ENCODE measurements around the gene DET1. TPM values are rescaled to one million over a fixed set of nuclear protein-coding genes. Genes with fewer than 3 reads are reported as not detected.
"Not testable (repeated sequence)": the region's sequence is repeated elsewhere in the genome, so short reads cannot be mapped to it uniquely, and the experiment has no call there.

The DET1 gene
- total RNA-seq, 4 donors from 2014 or later: 4.1 to 8.7 (median 6.7) TPM

DNA sequence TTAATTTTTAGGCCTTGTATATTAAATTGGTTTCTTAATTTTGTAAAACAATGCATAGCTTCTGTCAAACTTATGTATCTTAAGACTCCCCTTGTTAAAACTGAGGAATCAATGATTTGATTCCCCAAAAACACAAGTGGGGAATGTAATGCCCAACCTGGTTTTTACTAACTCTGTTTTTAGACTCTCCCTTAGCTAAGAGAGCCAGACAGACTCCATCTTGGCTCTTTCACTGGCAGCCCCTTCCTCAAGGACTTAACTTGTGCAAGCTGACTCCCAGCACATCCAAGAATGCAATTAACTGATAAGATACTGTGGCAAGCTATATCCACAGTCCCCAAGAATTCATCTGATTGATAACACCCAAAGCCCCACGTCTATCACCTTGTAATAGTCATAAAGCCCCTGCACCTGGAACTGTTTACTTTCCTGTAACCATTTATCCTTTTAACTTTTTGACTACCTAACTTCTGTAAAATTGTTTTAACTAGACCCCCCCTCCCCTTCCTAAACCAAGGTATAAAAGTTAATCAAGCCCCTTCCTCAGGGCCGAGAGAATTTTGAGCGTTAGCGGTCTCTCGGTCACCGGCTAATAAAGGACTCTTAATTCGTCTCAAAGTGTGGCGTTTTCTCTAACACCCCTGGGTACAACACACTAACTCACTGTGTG, 768 bp downstream of the DET1 start:
- not testable (repeated sequence) for ATAC-seq (ENCODE audit: low FRiP score); DNase-seq (ENCODE audit: low spot score)

- DNase-seq (ENCODE audit: low spot score) (no peak), ATAC-seq (ENCODE audit: low FRiP score) (no peak)
- TF ChIP-seq, protein P1, sequence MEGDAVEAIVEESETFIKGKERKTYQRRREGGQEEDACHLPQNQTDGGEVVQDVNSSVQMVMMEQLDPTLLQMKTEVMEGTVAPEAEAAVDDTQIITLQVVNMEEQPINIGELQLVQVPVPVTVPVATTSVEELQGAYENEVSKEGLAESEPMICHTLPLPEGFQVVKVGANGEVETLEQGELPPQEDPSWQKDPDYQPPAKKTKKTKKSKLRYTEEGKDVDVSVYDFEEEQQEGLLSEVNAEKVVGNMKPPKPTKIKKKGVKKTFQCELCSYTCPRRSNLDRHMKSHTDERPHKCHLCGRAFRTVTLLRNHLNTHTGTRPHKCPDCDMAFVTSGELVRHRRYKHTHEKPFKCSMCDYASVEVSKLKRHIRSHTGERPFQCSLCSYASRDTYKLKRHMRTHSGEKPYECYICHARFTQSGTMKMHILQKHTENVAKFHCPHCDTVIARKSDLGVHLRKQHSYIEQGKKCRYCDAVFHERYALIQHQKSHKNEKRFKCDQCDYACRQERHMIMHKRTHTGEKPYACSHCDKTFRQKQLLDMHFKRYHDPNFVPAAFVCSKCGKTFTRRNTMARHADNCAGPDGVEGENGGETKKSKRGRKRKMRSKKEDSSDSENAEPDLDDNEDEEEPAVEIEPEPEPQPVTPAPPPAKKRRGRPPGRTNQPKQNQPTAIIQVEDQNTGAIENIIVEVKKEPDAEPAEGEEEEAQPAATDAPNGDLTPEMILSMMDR (IDR thresholded peaks at IDR 0.05): no peak
These were observed 3.3 kb downstream of the DET1 start for GRCh38 chr15:88543065-88543776.

DNA sequence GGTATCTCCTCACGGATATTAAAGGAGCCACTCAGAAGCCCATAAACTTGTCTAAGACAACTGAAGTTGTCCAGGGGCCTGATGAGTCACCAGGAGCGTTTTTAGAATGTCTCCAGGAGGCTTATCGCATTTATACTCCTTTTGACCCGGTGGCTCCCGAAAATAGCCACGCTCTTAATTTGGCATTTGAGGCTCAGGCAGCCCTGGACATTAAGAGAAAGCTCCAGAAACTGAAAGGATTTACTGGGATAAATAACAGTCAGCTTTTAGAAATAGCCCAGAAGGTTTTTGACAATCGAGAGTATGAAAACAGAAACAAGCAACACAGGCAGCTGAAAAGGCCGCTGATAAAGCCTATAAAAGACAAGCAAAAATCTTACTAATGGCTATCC, 4.1 kb downstream of the DET1 start:
- ATAC-seq (ENCODE audit: low FRiP score) (no peak), DNase-seq (ENCODE audit: low spot score) (no peak)
- TF ChIP-seq, protein P1 (IDR thresholded peaks at IDR 0.05): no peak

DNA sequence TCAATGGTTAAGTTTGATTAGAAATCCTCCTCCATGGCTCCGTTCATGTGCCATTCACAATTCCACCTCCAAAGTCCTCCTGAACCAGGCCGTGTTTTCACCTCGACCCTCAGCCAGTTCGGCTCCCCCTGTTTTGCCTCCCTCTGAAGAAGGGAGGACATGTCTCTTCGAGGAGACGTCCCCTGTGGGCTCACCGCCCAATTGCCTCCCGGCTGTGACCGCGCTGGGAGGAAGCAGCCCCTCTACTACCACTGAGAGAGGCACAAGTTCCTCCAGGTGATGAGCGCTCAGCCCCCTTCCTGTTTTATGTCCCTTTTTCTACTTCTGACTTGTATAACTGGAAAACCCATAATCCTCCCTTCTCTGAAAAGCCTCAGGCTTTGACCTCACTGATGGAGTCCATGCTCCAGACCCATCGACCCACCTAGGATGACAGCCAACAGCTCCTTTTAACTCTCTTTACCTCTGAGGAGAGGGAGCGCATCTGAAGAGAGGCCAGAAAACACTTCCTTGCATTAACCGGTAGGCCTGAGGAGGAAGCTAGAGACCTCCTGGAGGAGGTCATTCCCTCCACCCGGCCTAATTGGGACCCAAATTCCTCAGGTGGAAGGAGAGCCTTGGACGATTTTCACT, 4.7 kb downstream of the DET1 start:
- TF ChIP-seq, protein P1 (IDR thresholded peaks at IDR 0.05): no peak
- DNase-seq (ENCODE audit: low spot score) (no peak), ATAC-seq (ENCODE audit: low FRiP score) (no peak)

DNA sequence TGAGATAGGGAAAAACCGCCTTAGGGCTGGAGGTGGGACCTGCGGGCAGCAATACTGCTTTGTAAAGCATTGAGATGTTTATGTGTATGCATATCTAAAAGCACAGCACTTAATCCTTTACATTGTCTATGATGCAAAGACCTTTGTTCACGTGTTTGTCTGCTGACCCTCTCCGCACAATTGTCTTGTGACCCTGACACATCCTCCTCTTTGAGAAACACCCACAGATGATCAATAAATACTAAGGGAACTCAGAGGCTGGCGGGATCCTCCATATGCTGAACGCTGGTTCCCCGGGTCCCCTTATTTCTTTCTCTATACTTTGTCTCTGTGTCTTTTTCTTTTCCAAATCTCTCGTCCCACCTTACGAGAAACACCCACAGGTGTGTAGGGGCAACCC, 5.4 kb downstream of the DET1 start:
- ATAC-seq (ENCODE audit: low FRiP score); DNase-seq (ENCODE audit: low spot score): not testable (repeated sequence)

DNA sequence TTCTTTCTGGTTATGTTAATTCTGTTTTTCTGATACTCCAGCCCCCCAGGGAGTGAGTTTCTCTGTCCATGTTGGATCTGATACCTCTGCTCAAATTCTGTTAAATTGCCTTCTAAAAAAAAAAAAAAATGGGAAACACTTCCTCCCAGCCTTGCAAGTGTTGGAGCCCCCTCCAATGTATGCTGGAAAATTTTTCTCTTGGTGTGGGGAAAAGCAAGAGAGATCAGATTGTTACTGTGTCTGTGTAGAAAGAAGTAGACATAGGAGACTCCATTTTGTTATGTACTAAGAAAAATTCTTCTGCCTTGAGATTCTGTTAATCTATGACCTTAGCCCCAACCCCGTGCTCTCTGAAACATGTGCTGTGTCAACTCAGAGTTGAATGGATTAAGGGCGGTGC, 6.1 kb downstream of the DET1 start:
- DNase-seq (ENCODE audit: low spot score); ATAC-seq (ENCODE audit: low FRiP score): not testable (repeated sequence)

GRCh38 chr15:88539441-88539840, 7.0 kb downstream of the DET1 start:
- TF ChIP-seq, protein P1 (IDR thresholded peaks at IDR 0.05): no peak
- ATAC-seq (ENCODE audit: low FRiP score): no peak
- DNase-seq (ENCODE audit: low spot score): no peak

GRCh38 chr15:88538972-88539371, 7.5 kb downstream of the DET1 start:
- DNase-seq (ENCODE audit: low spot score) (no peak), ATAC-seq (ENCODE audit: low FRiP score) (no peak)
- TF ChIP-seq, protein P1 (IDR thresholded peaks at IDR 0.05): no peak
